GM18498 (cell line): ENCODE data around the gene LIFR.
A peak's percentile ranks its signal among the peaks of the same experiment; 100 is the strongest.

Experiments
- ATAC-seq: cut with Tn5 transposase; IDR thresholded peaks from one replicate; pipeline ENCODE4 v1.9.1; 2021; ENCODE audit warnings: mild to moderate bottlenecking, moderate library complexity; ENCODE audit not compliant: unreplicated experiment

Gene LIFR

GRCh38 chr5:38467353-38468040 is 88.9 kb downstream of the LIFR start:
- ATAC-seq = no peak

GRCh38 chr5:38466424-38467189 is 89.8 kb downstream of the LIFR start:
- no peak for ATAC-seq

- ATAC-seq = no peak
Observed at GRCh38 chr5:38465702-38466423, 90.6 kb downstream of the LIFR start.

- ATAC-seq = no peak
Observed at GRCh38 chr5:38465061-38465460, 91.4 kb downstream of the LIFR start.

GRCh38 chr5:38463634-38464521 is 92.6 kb downstream of the LIFR start:
- no peak for ATAC-seq

GRCh38 chr5:38462976-38463633 is 93.3 kb downstream of the LIFR start:
- ATAC-seq = no peak

- no peak for ATAC-seq
Observed at GRCh38 chr5:38458174-38458573, 98.3 kb downstream of the LIFR start.

- no peak for ATAC-seq
Observed at GRCh38 chr5:38456657-38457399, 99.6 kb downstream of the LIFR start.

- peak; percentile 56 for ATAC-seq
Observed at GRCh38 chr5:38455796-38456330, 100.6 kb downstream of the LIFR start.

GRCh38 chr5:38453921-38454320 is 102.5 kb downstream of the LIFR start:
- ATAC-seq = peak; percentile 11

GRCh38 chr5:38453506-38453905 is 102.9 kb downstream of the LIFR start:
- ATAC-seq = peak; percentile 97

GRCh38 chr5:38452201-38452600 is 104.2 kb downstream of the LIFR start:
- ATAC-seq = no peak

- ATAC-seq = no peak
Observed at GRCh38 chr5:38451074-38451725, 105.2 kb downstream of the LIFR start.

GRCh38 chr5:38450627-38451026 is 105.8 kb downstream of the LIFR start:
- no peak for ATAC-seq

GRCh38 chr5:38448568-38449350 is 107.7 kb downstream of the LIFR start:
- no peak for ATAC-seq

- no peak for ATAC-seq
Observed at GRCh38 chr5:38447786-38448185, 108.7 kb downstream of the LIFR start.

- ATAC-seq = no peak
Observed at GRCh38 chr5:38447056-38447455, 109.4 kb downstream of the LIFR start.

GRCh38 chr5:38446029-38446522 is 110.4 kb downstream of the LIFR start:
- ATAC-seq = no peak
